HCT116 (cell line): ENCODE measurements around the gene HMGN3. TPM values are rescaled to one million over a fixed set of nuclear protein-coding genes. Genes with fewer than 3 reads are reported as not detected.

Experiments used
- ATAC-seq: fragments of 200-7000 bp; cut with Tn5 transposase; 2 replicates; pipeline ENCODE4 v1.9.1; 2020; ENCODE audit warnings: mild to moderate bottlenecking, moderate library complexity
- BruUV-seq: library from RNA; stranded (reverse); fragments of 400-500 nt; replicated peaks from 2 replicates; lab custom pipeline; 2021; lab: Mats Ljungman, UMichigan
- CTCF ChIA-PET: fragments of 300-600 bp; sonication (Branson Sonifier 250); formaldehyde crosslinking; loops from one replicate; lab custom pipeline; 2021; ENCODE audit warnings: antibody characterized with exemption; lab: Charles Lee
- POLR2A ChIA-PET: fragments of 300-600, 350-600 bp; sonication (Branson Sonifier 250); formaldehyde crosslinking; loops from one replicate; lab custom pipeline; 2021; ENCODE audit warnings: antibody characterized with exemption; lab: Charles Lee
- RAD21 ChIA-PET, 2 experiments: fragments of 300-600 bp; sonication (Branson Sonifier 250); formaldehyde crosslinking; loops; one replicate each; lab custom pipeline; 2023; ENCODE audit warnings: low total read pairs in 2 of 2; ENCODE audit not compliant: uncharacterized antibody in 2 of 2, unreplicated experiment in 2 of 2, low non-redundant PET in 1 of 2; lab: Charles Lee
- DNase-seq: peaks from one replicate; pipeline ENCODE4 v3.0.0-alpha.2; 2010; ENCODE audit warnings: low read depth, low spot score
- H2AFZ ChIP-seq: fragments of 200-600 bp; shearing (Covaris generic), sonication (generic); 2 replicates; pipeline ENCODE4 v1.6.1; 2017; ENCODE audit warnings: low read depth, mixed run types, mixed read lengths, antibody characterized with exemption, low read length; ENCODE audit not compliant: poor library complexity, severe bottlenecking
- H3K27ac ChIP-seq: 2 replicates; pipeline ENCODE4 v1.5.1; 2012; ENCODE audit warnings: low read depth, low read length
- H3K27me3 ChIP-seq: fragments of 200-600 bp; sonication (generic); 2 replicates; pipeline ENCODE4 v1.6.1; 2016; ENCODE audit warnings: mixed run types, low read length, mixed read lengths; ENCODE audit not compliant: insufficient read depth
- H3K36me3 ChIP-seq, 2 experiments: fragments of 200-500 bp in 1 of 2; fragments of 200-600 bp in 1 of 2; sonication (Bioruptor generic) in 1 of 2; sonication (generic) in 1 of 2; 2 replicates each; pipeline versions ENCODE4 v1.5.1 to v1.6.1; 2014 to 2016; ENCODE audit warnings: low read length in 2 of 2, inconsistent platforms in 1 of 2, mixed read lengths in 1 of 2, mixed run types in 1 of 2; ENCODE audit not compliant: insufficient read depth in 2 of 2, control insufficient read depth in 1 of 2
- H3K4me1 ChIP-seq, 2 experiments: fragments of 200-600 bp in 1 of 2; sonication (generic) in 1 of 2; 2 replicates each; pipeline versions ENCODE4 v1.5.1 to v1.6.1; 2012 to 2017; ENCODE audit warnings: low read length in 2 of 2, inconsistent platforms in 1 of 2, mild to moderate bottlenecking in 1 of 2, mixed read lengths in 1 of 2, mixed run types in 1 of 2, moderate library complexity in 1 of 2; ENCODE audit not compliant: insufficient read depth in 2 of 2, control insufficient read depth in 1 of 2
- H3K4me2 ChIP-seq: fragments of 200-600 bp; sonication (generic); 2 replicates; pipeline ENCODE4 v1.6.1; 2017; ENCODE audit warnings: mixed run types, low read length, mixed read lengths
- H3K4me3 ChIP-seq, 2 experiments: fragments of 200-600 bp in 1 of 2; sonication (generic) in 1 of 2; replicated peaks in 1 of 2; 2 replicates each; pipeline ENCODE4 v1.5.1; 2011 to 2016; ENCODE audit warnings: low read length in 2 of 2, control low read depth in 1 of 2, low read depth in 1 of 2, mild to moderate bottlenecking in 1 of 2, mixed read lengths in 1 of 2, mixed run types in 1 of 2
- H3K79me2 ChIP-seq: fragments of 200-600 bp; sonication (generic); 2 replicates; pipeline ENCODE4 v1.6.1; 2017; ENCODE audit warnings: mild to moderate bottlenecking, mixed run types, low read length, moderate library complexity, mixed read lengths; ENCODE audit not compliant: insufficient read depth
- H3K9ac ChIP-seq: fragments of 200-600 bp; sonication (generic); 2 replicates; pipeline ENCODE4 v1.6.1; 2016; ENCODE audit warnings: low read length, mixed read lengths
- H3K9me2 ChIP-seq: fragments of 200-600 bp; sonication (generic), shearing (Covaris generic); 2 replicates; pipeline ENCODE4 v1.6.1; 2017; ENCODE audit warnings: mixed run types, mild to moderate bottlenecking, moderate library complexity; ENCODE audit not compliant: insufficient read depth
- H3K9me3 ChIP-seq, 2 experiments: fragments of 200-500 bp in 1 of 2; fragments of 200-600 bp in 1 of 2; sonication (Bioruptor generic) in 1 of 2; sonication (generic) in 1 of 2; 2 replicates each; pipeline ENCODE4 v1.6.1; 2014 to 2017; ENCODE audit warnings: low read length in 2 of 2, mixed read lengths in 2 of 2, inconsistent platforms in 1 of 2, low read depth in 1 of 2, mild to moderate bottlenecking in 1 of 2, mixed run types in 1 of 2, moderate library complexity in 1 of 2; ENCODE audit not compliant: control insufficient read depth in 1 of 2, insufficient read depth in 1 of 2
- H4K20me1 ChIP-seq: fragments of 200-600 bp; sonication (generic), shearing (Covaris generic); 2 replicates; pipeline ENCODE4 v1.6.1; 2017; ENCODE audit warnings: mixed run types, mild to moderate bottlenecking, moderate library complexity; ENCODE audit not compliant: insufficient read depth
- EGR1 ChIP-seq: IDR thresholded peaks from 2 replicates; pipeline ENCODE4 v1.6.1; 2012; ENCODE audit warnings: low read depth
- ELF1 ChIP-seq: IDR thresholded peaks from 2 replicates; pipeline ENCODE4 v1.6.1; 2012; ENCODE audit warnings: low read depth, borderline replicate concordance
- EZH2 ChIP-seq: fragments of 200-600 bp; sonication (generic); IDR thresholded peaks from 2 replicates; pipeline ENCODE4 v1.6.1; 2017; ENCODE audit warnings: antibody characterized with exemption, mixed run types
- POLR2AphosphoS5 ChIP-seq: IDR thresholded peaks from 2 replicates; pipeline ENCODE4 v1.6.1; 2011; ENCODE audit warnings: mild to moderate bottlenecking, low read depth, low read length, moderate library complexity
- RAD21 ChIP-seq: IDR thresholded peaks from 2 replicates; pipeline ENCODE4 v1.6.1; 2012; ENCODE audit warnings: low read depth, mild to moderate bottlenecking
- SIN3A ChIP-seq: IDR thresholded peaks from 2 replicates; pipeline ENCODE4 v1.6.1; 2012; ENCODE audit warnings: low read depth
- SRF ChIP-seq: IDR thresholded peaks from 2 replicates; pipeline ENCODE4 v1.6.1; 2012; ENCODE audit warnings: low read depth
- YY1 ChIP-seq: IDR thresholded peaks from 2 replicates; pipeline ENCODE4 v1.6.1; 2011; ENCODE audit warnings: low read length, low read depth, moderate library complexity, mild to moderate bottlenecking; ENCODE audit not compliant: insufficient replicate concordance; ENCODE audit errors: extremely low read depth
- intact Hi-C: fragments of 100-400 bp; cut with micrococcal nuclease; formaldehyde crosslinking; loops from 2 replicates; pipeline ENCODE4 v1.10.0; 2022
- total RNA-seq: library from RNA; stranded (reverse); gene quantifications from one replicate; pipeline ENCODE4 v1.2.1, GENCODE V29; 2021; ENCODE audit not compliant: unreplicated experiment
- TF ChIP-seq, protein P1 (sequence below): IDR thresholded peaks from 2 replicates; pipeline ENCODE4 v1.6.1; 2012

The HMGN3 gene
- total RNA-seq, 1 experiment from 2014 or later: 60.5 TPM

DNA sequence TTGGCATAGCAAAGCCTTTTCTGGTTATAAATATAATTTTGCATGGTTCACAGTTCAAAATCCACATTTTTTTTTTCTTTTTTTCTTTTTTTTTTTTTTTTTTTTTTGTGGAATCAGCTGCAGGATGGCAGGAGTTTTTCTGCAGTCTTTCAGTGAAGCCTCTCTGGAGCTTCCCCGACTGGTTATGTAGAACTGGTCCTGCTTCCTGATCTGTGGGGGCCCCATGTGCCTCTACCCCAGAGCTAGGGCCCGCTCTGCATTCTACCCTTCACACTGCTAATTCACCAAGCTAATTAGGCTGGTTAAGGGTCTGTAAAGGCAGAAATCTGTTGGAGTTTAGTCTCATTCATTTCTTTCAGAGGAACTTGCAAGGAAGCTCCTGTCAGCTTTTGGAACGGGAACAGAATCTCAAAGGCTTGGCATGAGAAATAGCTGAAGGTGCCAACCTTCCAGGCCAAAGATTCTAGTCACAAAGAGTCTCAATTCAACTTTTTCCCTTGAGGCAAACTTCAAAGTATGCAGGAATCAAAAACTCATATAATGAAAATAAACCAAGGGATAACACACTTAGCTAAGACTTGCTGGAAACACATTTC, 45.5 kb downstream of the HMGN3 start:
- ChIA-PET RAD21 (no interaction called here), CTCF (interaction anchor here (0.6 kb wide), 1 partner anchor 881 kb away, joined by 3 read pairs; no protein-coding TSS in a partner anchor), POLR2A (no interaction called here)
- H3K9me2 ChIP-seq: no peaks in the 10 kb centered on the region
- intact Hi-C loops: no loop called here
- H3K4me1 ChIP-seq: no peaks in the 10 kb centered on the region
- no peak overlapping the region for H3K9ac ChIP-seq
- no peak overlapping the region for H3K4me3 ChIP-seq
- H3K4me2 ChIP-seq: no peak overlapping the region
- H3K36me3 ChIP-seq: no peaks in the 10 kb centered on the region
- TF ChIP-seq, protein P1, sequence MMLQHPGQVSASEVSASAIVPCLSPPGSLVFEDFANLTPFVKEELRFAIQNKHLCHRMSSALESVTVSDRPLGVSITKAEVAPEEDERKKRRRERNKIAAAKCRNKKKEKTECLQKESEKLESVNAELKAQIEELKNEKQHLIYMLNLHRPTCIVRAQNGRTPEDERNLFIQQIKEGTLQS: no peak
- no peaks in the 10 kb centered on the region for H4K20me1 ChIP-seq
- ATAC-seq (no peak), DNase-seq (no peak)
- H3K27ac ChIP-seq: no peak overlapping the region
- H3K27me3 ChIP-seq: no peaks in the 10 kb centered on the region
- no TSS peak for BruUV-seq
- no peak overlapping the region for H2AFZ ChIP-seq
- peaks cover 0 to 4% of the 10 kb centered on the region in 2 experiments; a peak in 2 of 4 replicates for H3K9me3 ChIP-seq
- H3K79me2 ChIP-seq: no peaks in the 10 kb centered on the region

DNA sequence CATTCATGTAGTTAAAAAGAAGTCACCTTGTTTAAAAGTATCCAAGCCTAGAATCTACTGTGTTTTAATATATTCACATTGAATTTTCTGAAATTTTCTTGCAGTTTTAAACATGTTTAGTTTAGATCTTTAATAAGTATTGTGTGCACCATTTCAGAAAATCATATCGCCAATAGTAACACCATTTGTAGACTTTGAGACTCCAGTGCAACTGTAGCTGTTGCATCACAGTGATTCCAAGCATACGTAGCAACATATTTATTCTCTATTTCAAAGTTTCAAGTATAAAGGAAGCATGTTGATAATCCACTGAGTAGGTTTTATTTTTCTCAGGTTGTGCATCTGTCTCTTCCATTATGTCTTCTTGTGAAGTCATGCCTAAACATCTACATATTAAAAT, 46.4 kb downstream of the HMGN3 start:
- RAD21 ChIA-PET: no interaction called here
- CTCF ChIA-PET: no interaction called here
- POLR2A ChIA-PET: no interaction called here
- BruUV-seq: no TSS peak
- H3K36me3 ChIP-seq: no peaks in the 10 kb centered on the region
- no peak overlapping the region for H3K4me3 ChIP-seq
- no peaks in the 10 kb centered on the region for H4K20me1 ChIP-seq
- H3K9ac ChIP-seq: no peak overlapping the region
- TF ChIP-seq RAD21 (no peak), ELF1 (no peak), SRF (no peak), POLR2AphosphoS5 (no peak), EZH2 (no peak), YY1 (no peak), SIN3A (no peak), EGR1 (no peak)
- TF ChIP-seq, protein P1: no peak
- H3K27me3 ChIP-seq: no peaks in the 10 kb centered on the region
- H2AFZ ChIP-seq: no peak overlapping the region
- intact Hi-C loops: no loop called here
- DNase-seq (no peak), ATAC-seq (no peak)
- H3K79me2 ChIP-seq: no peaks in the 10 kb centered on the region
- peaks cover 0 to 4% of the 10 kb centered on the region in 2 experiments; a peak in 2 of 4 replicates for H3K9me3 ChIP-seq
- H3K4me2 ChIP-seq: no peak overlapping the region
- H3K9me2 ChIP-seq: no peaks in the 10 kb centered on the region
- H3K4me1 ChIP-seq: no peaks in the 10 kb centered on the region
- H3K27ac ChIP-seq: no peak overlapping the region
